OCI-LY1 (cell line): ENCODE results near the gene ZNF280A.
"Not testable (repeated sequence)": the region's sequence is repeated elsewhere in the genome, so short reads cannot be mapped to it uniquely, and the experiment has no call there.

Experiments used
- H2AFZ ChIP-seq: fragments of 200-600 bp; sonication (generic), shearing (Covaris generic); 2 replicates; pipeline ENCODE4 v1.6.0; 2014; ENCODE audit warnings: antibody characterized with exemption, mild to moderate bottlenecking, low read length
- H3F3A ChIP-seq: fragments of 200-600 bp; sonication (generic), shearing (Covaris generic); 2 replicates; pipeline ENCODE4 v1.6.0; 2014; ENCODE audit warnings: mild to moderate bottlenecking, antibody characterized with exemption, low read length, moderate library complexity; ENCODE audit not compliant: insufficient read depth
- H3K27ac ChIP-seq: fragments of 200-600 bp; sonication (generic); 2 replicates; pipeline ENCODE4 v1.5.1; 2014; ENCODE audit warnings: low read length, mixed run types, mild to moderate bottlenecking, low read depth; ENCODE audit not compliant: poor library complexity, severe bottlenecking
- H3K27me3 ChIP-seq: fragments of 200-600 bp; sonication (generic); 2 replicates; pipeline ENCODE4 v1.6.0; 2014; ENCODE audit warnings: antibody characterized with exemption, mild to moderate bottlenecking, low read length, moderate library complexity; ENCODE audit not compliant: insufficient read depth
- H3K36me3 ChIP-seq: fragments of 200-600 bp; sonication (generic); 2 replicates; pipeline ENCODE4 v1.6.1; 2014; ENCODE audit warnings: mild to moderate bottlenecking, antibody characterized with exemption, low read length, moderate library complexity, mixed read lengths; ENCODE audit not compliant: insufficient read depth
- H3K4me1 ChIP-seq: fragments of 200-600 bp; sonication (generic); 2 replicates; pipeline ENCODE4 v1.5.1; 2014; ENCODE audit warnings: mild to moderate bottlenecking, low read length, moderate library complexity; ENCODE audit not compliant: insufficient read depth, severe bottlenecking
- H3K4me2 ChIP-seq: fragments of 200-600 bp; sonication (generic), shearing (Covaris generic); 2 replicates; pipeline ENCODE4 v1.6.1; 2014; ENCODE audit warnings: low read length
- H3K4me3 ChIP-seq: fragments of 200-600 bp; sonication (generic); 2 replicates; pipeline ENCODE4 v1.5.1; 2014; ENCODE audit warnings: low read length, low read depth, mild to moderate bottlenecking, mixed read lengths; ENCODE audit not compliant: poor library complexity, severe bottlenecking
- H3K79me2 ChIP-seq: fragments of 200-600 bp; shearing (Covaris generic); 2 replicates; pipeline ENCODE4 v1.6.1; 2016; ENCODE audit warnings: mixed run types, low read length, mixed read lengths; ENCODE audit not compliant: insufficient read depth
- H3K9ac ChIP-seq: fragments of 200-600 bp; sonication (generic), shearing (Covaris generic); 2 replicates; pipeline ENCODE4 v1.6.1; 2014; ENCODE audit warnings: mild to moderate bottlenecking, low read length, mixed read lengths
- H3K9me2 ChIP-seq: fragments of 200-600 bp; sonication (generic), shearing (Covaris generic); 2 replicates; pipeline ENCODE4 v1.6.1; 2014; ENCODE audit warnings: low read depth, mild to moderate bottlenecking, low read length, mixed read lengths
- H3K9me3 ChIP-seq: fragments of 200-600 bp; shearing (Covaris generic); 2 replicates; pipeline ENCODE4 v1.6.1; 2014; ENCODE audit warnings: low read length, mixed read lengths
- H4K20me1 ChIP-seq: fragments of 200-600 bp; sonication (generic), shearing (Covaris generic); 2 replicates; pipeline ENCODE4 v1.6.0; 2016; ENCODE audit warnings: mild to moderate bottlenecking, low read length; ENCODE audit not compliant: insufficient read depth
- CTCF ChIP-seq: fragments of 200-600 bp; sonication (generic), shearing (Covaris generic); IDR thresholded peaks from 2 replicates; pipeline ENCODE4 v1.5.1; 2017; ENCODE audit warnings: mild to moderate bottlenecking, antibody characterized with exemption, low read length, moderate library complexity, mixed read lengths
- EZH2 ChIP-seq: fragments of 200-600 bp; sonication (generic), shearing (Covaris generic); IDR thresholded peaks from 2 replicates; pipeline ENCODE4 v1.8.0; 2017; ENCODE audit warnings: borderline replicate concordance, mixed run types, mild to moderate bottlenecking, antibody characterized with exemption, low read length, moderate library complexity, mixed read lengths

The ZNF280A gene

GRCh38 chr22:22519591-22519990, 479 bp downstream of the ZNF280A start:
- Histone ChIP-seq H2AFZ (no peak overlapping the region), H3K27ac (no peak overlapping the region), H3K9me3 (no peaks in the 10 kb centered on the region), H3K4me2 (no peak overlapping the region), H3K79me2 (no peaks in the 10 kb centered on the region), H3K36me3 (no peaks in the 10 kb centered on the region; the same call in 1 of the 2 replicates), H3F3A (no peaks in the 10 kb centered on the region), H3K4me3 (no peak overlapping the region), H3K9me2 (no peaks in the 10 kb centered on the region), H3K9ac (no peak overlapping the region), H3K27me3 (peaks cover 9% of the 10 kb centered on the region; the same call in 1 of the 2 replicates), H3K4me1 (peaks cover 14% of the 10 kb centered on the region), H4K20me1 (no peaks in the 10 kb centered on the region)
- no peak for TF ChIP-seq CTCF

- no peaks in the 10 kb centered on the region for H4K20me1 ChIP-seq
- H3K36me3 ChIP-seq: no peaks in the 10 kb centered on the region
- no peak overlapping the region for H2AFZ ChIP-seq
- H3K9me3 ChIP-seq: no peaks in the 10 kb centered on the region
- TF ChIP-seq CTCF (no peak), EZH2 (no peak)
- H3K27ac ChIP-seq: no peak overlapping the region
- no peaks in the 10 kb centered on the region for H3K79me2 ChIP-seq
- no peak overlapping the region for H3K4me2 ChIP-seq
- H3K4me3 ChIP-seq: no peak overlapping the region
- H3K4me1 ChIP-seq: peaks cover 14% of the 10 kb centered on the region
- H3K27me3 ChIP-seq: no peaks in the 10 kb centered on the region
- H3K9me2 ChIP-seq: no peaks in the 10 kb centered on the region
- no peaks in the 10 kb centered on the region for H3F3A ChIP-seq
- no peak overlapping the region for H3K9ac ChIP-seq
Observed at GRCh38 chr22:22516992-22517391, 3.1 kb downstream of the ZNF280A start.

GRCh38 chr22:22515890-22516289, 4.2 kb downstream of the ZNF280A start:
- Histone ChIP-seq H3K27me3 (no peaks in the 10 kb centered on the region), H3K9ac (no peak overlapping the region), H3K79me2 (no peaks in the 10 kb centered on the region), H3K4me2 (no peak overlapping the region), H3K27ac (no peak overlapping the region), H3K4me1 (peaks cover 5% of the 10 kb centered on the region), H3K4me3 (no peak overlapping the region), H3K9me2 (no peaks in the 10 kb centered on the region), H2AFZ (no peak overlapping the region), H3K36me3 (no peaks in the 10 kb centered on the region), H3K9me3 (no peaks in the 10 kb centered on the region), H4K20me1 (no peaks in the 10 kb centered on the region), H3F3A (no peaks in the 10 kb centered on the region)
- TF ChIP-seq EZH2: no peak
- no peak for TF ChIP-seq CTCF

DNA sequence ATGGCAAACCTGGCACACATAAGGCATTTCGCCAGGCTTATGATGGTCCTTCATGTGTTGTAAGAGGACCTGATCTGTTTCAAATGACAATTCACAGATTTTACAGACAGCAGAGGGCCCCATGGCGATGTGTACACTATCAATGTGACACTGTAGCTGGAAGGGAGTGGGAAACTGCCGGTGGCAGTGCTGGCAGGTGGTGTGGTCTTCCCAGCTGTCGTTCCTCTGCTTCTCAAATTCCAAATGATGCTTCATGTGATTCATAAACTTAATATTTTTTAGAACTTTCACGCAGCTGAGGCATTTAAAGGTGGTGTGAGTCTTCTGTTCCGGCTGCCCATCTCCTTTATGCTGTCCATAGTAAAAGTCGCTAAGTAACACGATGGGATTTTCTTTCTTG, 5.6 kb downstream of the ZNF280A start:
- H4K20me1 ChIP-seq, H3K4me1 ChIP-seq, H3K4me2 ChIP-seq, H3K9ac ChIP-seq, H3F3A ChIP-seq, H3K4me3 ChIP-seq, H3K27ac ChIP-seq, H2AFZ ChIP-seq, H3K9me2 ChIP-seq, H3K79me2 ChIP-seq, H3K27me3 ChIP-seq, H3K9me3 ChIP-seq, H3K36me3 ChIP-seq: not testable (repeated sequence)
